GM10248 (cell line): Measurements from ENCODE around the gene TCEAL7.
"Not testable (repeated sequence)": the region's sequence is repeated elsewhere in the genome, so short reads cannot be mapped to it uniquely, and the experiment has no call there.

Source experiments
- CTCF ChIA-PET: fragments of 300-600 bp; sonication (Branson Sonifier 250); formaldehyde crosslinking; extraction: SDS; loops from one replicate; lab custom pipeline; 2021; ENCODE audit warnings: antibody characterized with exemption; lab: Yijun Ruan, JAX
- POLR2A ChIA-PET: fragments of 350-650 bp; sonication (Branson Sonifier 250); formaldehyde crosslinking; extraction: SDS; loops from one replicate; lab custom pipeline; 2020; ENCODE audit warnings: antibody characterized with exemption; lab: Yijun Ruan, JAX
- DNase-seq: peaks from one replicate; pipeline ENCODE4 v3.0.0; 2012; ENCODE audit errors: extremely low spot score
- TF ChIP-seq, protein P1 (sequence below): IDR thresholded peaks from 2 replicates; pipeline ENCODE4 v1.5.1; 2012; ENCODE audit warnings: mild to moderate bottlenecking, low read depth; ENCODE audit errors: extremely low read depth, missing control alignments, control extremely low read depth

Gene TCEAL7

DNA sequence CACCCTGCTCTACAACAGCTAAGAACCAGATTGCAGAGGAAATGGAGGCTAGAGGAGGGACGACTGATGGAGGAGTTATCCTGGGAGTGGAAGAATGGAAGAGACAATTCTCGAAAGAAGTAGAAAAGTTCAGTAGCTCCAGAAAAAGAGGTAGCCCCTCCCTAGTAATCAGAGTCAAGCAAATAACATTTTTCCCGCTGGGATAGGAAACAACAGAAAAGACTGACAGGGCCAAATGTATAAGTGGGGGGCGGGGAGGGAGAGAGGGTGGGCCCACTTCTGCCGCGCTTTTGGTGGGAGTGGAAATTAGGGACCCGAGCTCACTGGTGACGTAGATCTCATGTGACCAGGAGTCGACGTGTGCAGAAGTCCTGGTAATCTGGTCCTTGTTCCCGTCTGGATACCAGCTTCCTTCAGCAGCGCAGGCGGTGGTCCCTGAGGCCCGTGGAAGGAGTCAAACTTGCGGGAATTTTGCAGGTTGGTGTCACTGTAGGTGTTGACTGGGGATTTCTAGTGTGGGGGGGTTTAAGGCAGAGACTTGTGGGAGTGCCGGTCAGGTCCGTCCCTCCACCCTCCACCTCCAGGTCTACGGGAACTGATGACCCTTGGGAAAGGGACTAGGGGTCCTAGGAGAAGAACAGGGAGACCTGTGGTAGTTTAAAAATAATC lies 26.2 kb downstream of the TCEAL7 start, which contains the start of gene TCEAL9:
TSS of gene TCEAL9 (plus strand) at position 377 of the 669 bp plus-strand sequence. CDS start 1,179 bp downstream, outside the sequence.
- ChIA-PET POLR2A (no interaction called here), CTCF (interaction anchor here (0.9 to 1.4 kb wide), 2 partner anchors 13 to 108 kb away, joined by 3 read pairs; no protein-coding TSS in a partner anchor)
- TF ChIP-seq, protein P1, sequence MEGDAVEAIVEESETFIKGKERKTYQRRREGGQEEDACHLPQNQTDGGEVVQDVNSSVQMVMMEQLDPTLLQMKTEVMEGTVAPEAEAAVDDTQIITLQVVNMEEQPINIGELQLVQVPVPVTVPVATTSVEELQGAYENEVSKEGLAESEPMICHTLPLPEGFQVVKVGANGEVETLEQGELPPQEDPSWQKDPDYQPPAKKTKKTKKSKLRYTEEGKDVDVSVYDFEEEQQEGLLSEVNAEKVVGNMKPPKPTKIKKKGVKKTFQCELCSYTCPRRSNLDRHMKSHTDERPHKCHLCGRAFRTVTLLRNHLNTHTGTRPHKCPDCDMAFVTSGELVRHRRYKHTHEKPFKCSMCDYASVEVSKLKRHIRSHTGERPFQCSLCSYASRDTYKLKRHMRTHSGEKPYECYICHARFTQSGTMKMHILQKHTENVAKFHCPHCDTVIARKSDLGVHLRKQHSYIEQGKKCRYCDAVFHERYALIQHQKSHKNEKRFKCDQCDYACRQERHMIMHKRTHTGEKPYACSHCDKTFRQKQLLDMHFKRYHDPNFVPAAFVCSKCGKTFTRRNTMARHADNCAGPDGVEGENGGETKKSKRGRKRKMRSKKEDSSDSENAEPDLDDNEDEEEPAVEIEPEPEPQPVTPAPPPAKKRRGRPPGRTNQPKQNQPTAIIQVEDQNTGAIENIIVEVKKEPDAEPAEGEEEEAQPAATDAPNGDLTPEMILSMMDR, result no peak
- DNase-seq, result no peak

DNA sequence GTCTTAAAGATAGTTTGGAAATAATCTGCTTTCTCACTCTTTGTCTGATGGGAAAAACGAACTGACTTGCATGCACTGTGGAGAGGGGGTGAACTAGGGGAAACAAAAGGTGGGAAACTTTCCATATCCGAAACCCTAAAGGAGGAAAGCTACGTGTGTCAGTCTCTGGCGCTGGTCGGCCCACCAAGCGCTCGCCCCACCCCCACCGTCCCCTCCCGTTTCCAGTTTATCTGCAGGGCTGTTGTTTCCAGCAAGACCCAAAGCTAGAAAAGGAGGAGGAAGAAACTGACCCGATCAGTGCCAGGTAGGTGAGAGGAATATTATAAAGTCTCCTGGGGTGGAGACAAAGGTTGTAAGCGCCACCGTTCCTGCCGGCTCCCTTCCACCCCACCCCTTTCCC lies 26.8 kb downstream of the TCEAL7 start:
- TF ChIP-seq, protein P1, result no peak
- ChIA-PET CTCF (interaction anchor here (1.4 kb wide), 1 partner anchor 107 kb away, joined by 3 read pairs; no protein-coding TSS in a partner anchor), POLR2A (interaction anchor here (0.7 kb wide), 1 partner anchor 473 kb away, joined by 3 read pairs; no protein-coding TSS in a partner anchor)
- DNase-seq, result no peak

DNA sequence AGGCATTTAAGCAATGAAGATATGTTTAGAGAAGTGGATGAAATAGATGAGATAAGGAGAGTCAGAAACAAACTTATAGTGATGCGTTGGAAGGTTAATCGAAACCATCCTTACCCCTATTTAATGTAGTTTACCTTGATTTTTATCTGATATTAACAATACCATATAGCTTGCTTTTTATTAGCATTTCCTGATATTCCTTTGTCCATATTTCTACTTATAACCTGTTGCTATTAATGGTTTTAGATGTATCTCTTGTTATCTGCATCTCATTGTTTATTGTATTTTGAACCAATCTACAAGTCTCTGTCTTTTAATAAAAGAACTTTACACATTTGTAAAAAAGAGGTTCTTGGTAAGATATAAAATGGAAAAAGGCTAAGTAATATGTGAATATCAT lies 27.8 kb downstream of the TCEAL7 start:
- ChIA-PET CTCF (interaction anchor here (1.4 kb wide), 1 partner anchor 106 kb away, joined by 3 read pairs; no protein-coding TSS in a partner anchor), POLR2A (no interaction called here)
- no peak for DNase-seq
- TF ChIP-seq, protein P1, result no peak

DNA sequence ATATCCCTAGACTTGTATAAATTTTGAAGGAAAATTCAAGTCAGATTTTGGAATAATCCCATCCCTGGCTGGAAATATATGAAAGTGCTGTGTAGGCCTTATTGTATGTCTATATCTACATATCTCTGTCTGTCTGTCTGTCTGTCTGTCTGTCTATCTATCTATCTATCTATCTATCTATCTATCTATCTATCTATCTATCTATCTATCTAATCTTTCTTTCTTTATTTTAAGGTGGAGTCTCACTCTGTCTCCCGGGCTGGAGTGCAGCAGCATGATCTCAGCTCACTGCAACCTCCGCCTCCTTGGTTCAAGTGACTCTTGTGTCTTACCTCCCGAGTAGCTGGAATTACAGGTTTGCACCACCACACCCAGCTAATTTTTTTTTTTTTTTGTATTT lies 29.6 kb downstream of the TCEAL7 start:
- CTCF ChIA-PET, result not testable (repeated sequence)

DNA sequence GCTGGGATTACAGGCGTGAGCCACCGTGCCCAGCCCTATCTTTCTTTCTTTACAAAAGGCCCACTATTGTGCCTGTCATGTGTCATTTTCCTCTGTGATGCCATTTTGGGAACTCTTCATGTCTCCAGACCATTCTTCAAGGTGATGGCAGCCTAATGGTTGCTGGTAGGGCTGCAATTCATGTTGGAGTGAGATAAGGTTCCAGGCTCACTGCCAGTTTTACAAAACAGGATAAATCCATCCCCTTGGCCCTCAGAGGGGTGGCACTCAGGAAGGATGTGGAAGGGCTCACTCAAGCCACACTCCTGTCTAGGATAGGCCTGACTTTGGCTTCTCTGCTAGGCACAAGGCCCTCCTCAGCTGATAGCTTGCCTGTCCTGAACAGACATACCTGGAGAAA lies 30.1 kb downstream of the TCEAL7 start:
- no peak for DNase-seq
- ChIA-PET CTCF (no interaction called here), POLR2A (no interaction called here)
- TF ChIP-seq, protein P1, result no peak

More for the DNA sequence above, 29.6 kb downstream of the TCEAL7 start:
- DNase-seq, POLR2A ChIA-PET: not testable (repeated sequence)

DNA sequence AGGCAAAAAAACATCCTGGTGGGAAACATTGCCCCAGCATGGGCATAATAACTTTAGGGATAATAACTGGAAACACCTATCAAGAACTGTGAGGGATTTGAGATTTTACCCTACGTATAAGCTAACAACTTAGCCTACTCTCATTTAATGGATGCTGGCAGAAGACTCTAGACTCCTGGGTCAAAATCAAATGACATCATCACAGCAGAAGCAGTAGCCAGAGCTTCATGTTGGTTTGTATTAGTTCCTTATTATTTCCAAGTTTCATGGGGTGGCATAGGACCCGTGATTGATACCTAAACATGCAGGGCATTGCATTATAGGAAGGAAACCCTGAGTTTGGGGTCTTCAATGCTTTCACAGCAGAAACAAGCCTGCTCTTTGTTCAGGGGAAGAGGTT lies 30.9 kb downstream of the TCEAL7 start:
- TF ChIP-seq, protein P1, result no peak
- CTCF ChIA-PET, result no interaction called here
- DNase-seq, result no peak
- POLR2A ChIA-PET, result no interaction called here

DNA sequence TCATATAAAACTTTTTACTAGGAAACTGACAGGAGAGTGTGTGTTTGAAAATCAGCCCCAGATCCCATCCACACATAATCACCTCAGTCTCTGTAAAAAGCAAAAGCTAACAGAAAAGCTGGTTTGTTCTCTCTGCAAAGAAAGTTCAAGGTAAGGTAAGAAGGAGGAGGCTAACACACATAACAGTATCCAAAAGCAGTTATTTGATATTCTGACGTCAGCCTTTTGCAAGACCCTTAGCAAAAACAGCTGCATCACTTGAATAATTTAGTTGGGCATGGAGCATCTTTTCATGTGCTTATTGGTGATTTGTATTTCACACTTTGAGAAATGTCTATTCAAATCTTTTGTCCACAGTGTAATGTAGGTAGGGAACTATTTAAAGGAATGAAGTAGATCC lies 31.8 kb downstream of the TCEAL7 start:
- no peak for DNase-seq
- TF ChIP-seq, protein P1, result no peak
- ChIA-PET CTCF (no interaction called here), POLR2A (no interaction called here)
